ENCODE data around the gene COLEC12.

- TF ChIP-seq CTCF (conservative IDR thresholded peaks at IDR 0.05) = no peak
- no peak for TF ChIP-seq ZFX (IDR thresholded peaks at IDR 0.05)
Measured at GRCh38 chr18:388200-388599, 112.3 kb downstream of the COLEC12 start.
